GM23338 (cell line): Measurements from ENCODE around the gene NHLH2. TPM values are rescaled to one million over a fixed set of nuclear protein-coding genes. Genes with fewer than 3 reads are reported as not detected.

Experiments used
- ATAC-seq: fragments of 200-7000 bp; cut with Tn5 transposase; 3 replicates; pipeline ENCODE4 v1.9.1; 2020
- DNase-seq: peaks from one replicate; pipeline ENCODE4 v3.0.0-alpha.2; 2015; ENCODE audit warnings: low spot score
- H2AFZ ChIP-seq: fragments of 200-600 bp; sonication (generic); 2 replicates; pipeline ENCODE4 v1.8.0; 2016; ENCODE audit warnings: antibody characterized with exemption, mild to moderate bottlenecking, moderate library complexity
- H3F3A ChIP-seq: fragments of 200-600 bp; sonication (generic); replicated peaks from 2 replicates; pipeline ENCODE4 v1.8.0; 2017; ENCODE audit warnings: antibody characterized with exemption, mixed run types, low read depth
- H3K27ac ChIP-seq: fragments of 200-600 bp; sonication (generic); 2 replicates; pipeline ENCODE4 v1.6.1; 2016; ENCODE audit warnings: low read depth
- H3K27me3 ChIP-seq: fragments of 200-600 bp; sonication (generic); 2 replicates; pipeline ENCODE4 v1.8.0; 2016; ENCODE audit warnings: mild to moderate bottlenecking, mixed run types, moderate library complexity; ENCODE audit not compliant: insufficient read depth
- H3K36me3 ChIP-seq: fragments of 200-600 bp; sonication (generic); 2 replicates; pipeline ENCODE4 v1.8.0; 2016; ENCODE audit warnings: mild to moderate bottlenecking; ENCODE audit not compliant: insufficient read depth
- H3K4me1 ChIP-seq: fragments of 200-600 bp; sonication (generic); 2 replicates; pipeline ENCODE4 v1.8.0; 2016; ENCODE audit warnings: mild to moderate bottlenecking, moderate library complexity; ENCODE audit not compliant: insufficient read depth
- H3K4me2 ChIP-seq: fragments of 200-600 bp; sonication (generic); 2 replicates; pipeline ENCODE4 v1.7.1; 2017; ENCODE audit warnings: mixed run types
- H3K4me3 ChIP-seq: fragments of 200-600 bp; sonication (generic); 2 replicates; pipeline ENCODE4 v1.6.1; 2016; ENCODE audit warnings: mixed run types
- H3K79me2 ChIP-seq: fragments of 200-600 bp; sonication (generic); replicated peaks from 2 replicates; pipeline ENCODE4 v1.8.0; 2017; ENCODE audit warnings: mild to moderate bottlenecking; ENCODE audit not compliant: insufficient read depth
- H3K9me2 ChIP-seq: fragments of 200-600 bp; sonication (generic); 2 replicates; pipeline ENCODE4 v1.8.0; 2017; ENCODE audit not compliant: insufficient read depth
- H4K20me1 ChIP-seq: fragments of 200-600 bp; sonication (generic); replicated peaks from 2 replicates; pipeline ENCODE4 v1.8.0; 2017; ENCODE audit warnings: mild to moderate bottlenecking; ENCODE audit not compliant: insufficient read depth
- H3K27ac Mint-ChIP-seq: 2 replicates; pipeline ENCODE4 v1.8.0; 2020; ENCODE audit warnings: inconsistent platforms, mild to moderate bottlenecking, moderate library complexity, mixed read lengths
- H3K27me3 Mint-ChIP-seq: 3 replicates; pipeline ENCODE4 v1.8.0; 2022; ENCODE audit warnings: low read depth, mild to moderate bottlenecking, moderate library complexity, mixed read lengths, inconsistent platforms; ENCODE audit not compliant: insufficient read depth, poor library complexity
- H3K36me3 Mint-ChIP-seq: 3 replicates; pipeline ENCODE4 v1.8.0; 2021; ENCODE audit warnings: low read depth, mild to moderate bottlenecking, inconsistent platforms, moderate library complexity, mixed read lengths
- H3K4me1 Mint-ChIP-seq: 3 replicates; pipeline ENCODE4 v1.8.0; 2020; ENCODE audit warnings: mild to moderate bottlenecking, inconsistent platforms, mixed read lengths
- H3K4me3 Mint-ChIP-seq: 3 replicates; pipeline ENCODE4 v1.8.0; 2021; ENCODE audit warnings: moderate library complexity, mild to moderate bottlenecking, inconsistent platforms, mixed read lengths
- H3K9me3 Mint-ChIP-seq: 3 replicates; pipeline ENCODE4 v1.8.0; 2020; ENCODE audit warnings: moderate library complexity, mild to moderate bottlenecking, inconsistent platforms, mixed read lengths
- EZH2phosphoT487 ChIP-seq: fragments of 200-600 bp; sonication (generic); IDR thresholded peaks from one replicate; pipeline ENCODE4 v1.8.1; 2018; ENCODE audit warnings: antibody characterized with exemption; ENCODE audit not compliant: unreplicated experiment
- polyA plus RNA-seq: library from polyadenylated mRNA; unstranded; fragments of >200 nt; fragmentation: Nextera tagmentation; extraction: Ambion mirVana; gene quantifications from 2 replicates; pipeline ENCODE4 v1.2.1, GENCODE V29; 2016
- total RNA-seq: library from RNA; depleted of rRNA; stranded (reverse); fragments of >200 nt; shearing (Covaris generic); gene quantifications from 2 replicates; pipeline ENCODE4 v1.2.3, GENCODE V29; 2014
- TF ChIP-seq, protein P1 (sequence below): IDR thresholded peaks from one replicate; pipeline ENCODE4 v1.6.1; 2018; ENCODE audit warnings: antibody characterized with exemption; ENCODE audit not compliant: unreplicated experiment
- TF ChIP-seq, protein P2 (sequence below), 2 experiments: fragments of 200-600 bp in 1 of 2; sonication (generic) in 1 of 2; conservative IDR thresholded peaks; 2 replicates each; pipeline versions ENCODE4 v1.5.1 to v1.6.1; 2016 to 2017; ENCODE audit warnings: antibody characterized with exemption in 2 of 2, low read depth in 2 of 2, mild to moderate bottlenecking in 2 of 2, moderate library complexity in 1 of 2

Gene NHLH2
- total and polyA plus RNA-seq, 2 experiments from 2014 or later: 1.7 to 1.9 TPM

DNA sequence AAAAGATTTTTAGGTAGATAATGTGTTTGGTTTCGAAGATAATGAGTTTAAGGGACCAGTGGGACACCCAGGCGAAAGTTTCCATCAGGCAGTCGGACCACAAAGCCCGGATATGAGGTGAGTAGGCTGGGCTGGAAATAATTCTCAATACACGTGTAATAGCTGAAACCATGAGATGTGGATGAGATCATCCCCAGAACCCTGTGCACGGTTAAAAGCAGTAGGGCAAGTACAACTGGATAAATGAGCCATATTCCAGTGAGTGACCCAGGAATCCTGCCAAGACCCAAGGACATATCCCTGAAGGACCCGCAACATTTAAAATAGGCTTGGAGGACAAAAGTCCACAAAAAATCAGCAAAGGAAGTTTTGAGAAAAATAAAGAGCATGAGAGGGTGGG, 21.5 kb upstream of the NHLH2 start (continued):
- TF ChIP-seq, protein P1, sequence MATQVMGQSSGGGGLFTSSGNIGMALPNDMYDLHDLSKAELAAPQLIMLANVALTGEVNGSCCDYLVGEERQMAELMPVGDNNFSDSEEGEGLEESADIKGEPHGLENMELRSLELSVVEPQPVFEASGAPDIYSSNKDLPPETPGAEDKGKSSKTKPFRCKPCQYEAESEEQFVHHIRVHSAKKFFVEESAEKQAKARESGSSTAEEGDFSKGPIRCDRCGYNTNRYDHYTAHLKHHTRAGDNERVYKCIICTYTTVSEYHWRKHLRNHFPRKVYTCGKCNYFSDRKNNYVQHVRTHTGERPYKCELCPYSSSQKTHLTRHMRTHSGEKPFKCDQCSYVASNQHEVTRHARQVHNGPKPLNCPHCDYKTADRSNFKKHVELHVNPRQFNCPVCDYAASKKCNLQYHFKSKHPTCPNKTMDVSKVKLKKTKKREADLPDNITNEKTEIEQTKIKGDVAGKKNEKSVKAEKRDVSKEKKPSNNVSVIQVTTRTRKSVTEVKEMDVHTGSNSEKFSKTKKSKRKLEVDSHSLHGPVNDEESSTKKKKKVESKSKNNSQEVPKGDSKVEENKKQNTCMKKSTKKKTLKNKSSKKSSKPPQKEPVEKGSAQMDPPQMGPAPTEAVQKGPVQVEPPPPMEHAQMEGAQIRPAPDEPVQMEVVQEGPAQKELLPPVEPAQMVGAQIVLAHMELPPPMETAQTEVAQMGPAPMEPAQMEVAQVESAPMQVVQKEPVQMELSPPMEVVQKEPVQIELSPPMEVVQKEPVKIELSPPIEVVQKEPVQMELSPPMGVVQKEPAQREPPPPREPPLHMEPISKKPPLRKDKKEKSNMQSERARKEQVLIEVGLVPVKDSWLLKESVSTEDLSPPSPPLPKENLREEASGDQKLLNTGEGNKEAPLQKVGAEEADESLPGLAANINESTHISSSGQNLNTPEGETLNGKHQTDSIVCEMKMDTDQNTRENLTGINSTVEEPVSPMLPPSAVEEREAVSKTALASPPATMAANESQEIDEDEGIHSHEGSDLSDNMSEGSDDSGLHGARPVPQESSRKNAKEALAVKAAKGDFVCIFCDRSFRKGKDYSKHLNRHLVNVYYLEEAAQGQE: no peak

DNA sequence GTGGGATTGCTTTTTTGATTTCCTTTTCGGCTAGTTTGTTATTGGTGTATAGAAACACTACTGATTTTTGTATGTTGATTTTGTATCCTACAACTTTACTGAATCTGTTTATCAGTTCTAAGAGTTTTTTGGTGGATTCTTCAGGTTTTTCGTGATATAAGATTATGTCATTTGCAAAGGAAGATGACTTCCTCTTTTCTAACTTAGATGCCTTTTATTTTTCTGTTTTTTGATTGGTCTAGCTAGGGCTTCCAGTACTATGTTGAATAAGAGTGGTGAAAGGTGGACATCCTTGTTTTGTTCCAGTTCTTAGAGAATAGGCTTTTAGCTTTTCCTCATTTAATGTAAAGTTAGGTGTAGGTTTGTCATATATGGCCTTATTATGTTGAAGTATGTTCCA, 13.1 kb upstream of the NHLH2 start:
- no peaks in the 10 kb centered on the region for H3K79me2 ChIP-seq
- no peak for TF ChIP-seq EZH2phosphoT487
- H3K4me3 ChIP-seq: no peak overlapping the region
- no peak overlapping the region for H3K27ac ChIP-seq
- Mint-ChIP-seq H3K4me1 (no peaks in the 10 kb centered on the region), H3K36me3 (no peaks in the 10 kb centered on the region), H3K27me3 (no peaks in the 10 kb centered on the region), H3K9me3 (no peaks in the 10 kb centered on the region; the same call in 2 of the 3 replicates), H3K4me3 (no peak overlapping the region), H3K27ac (no peak overlapping the region)
- DNase-seq (no peak), ATAC-seq (no peak)
- H3K9me2 ChIP-seq: peaks cover 5% of the 10 kb centered on the region; the same call in 1 of the 2 replicates
- no peak overlapping the region for H2AFZ ChIP-seq
- no peaks in the 10 kb centered on the region for H3F3A ChIP-seq
- H3K4me1 ChIP-seq: no peaks in the 10 kb centered on the region
- no peaks in the 10 kb centered on the region for H3K36me3 ChIP-seq
- H3K27me3 ChIP-seq: no peaks in the 10 kb centered on the region
- H4K20me1 ChIP-seq: no peaks in the 10 kb centered on the region
- no peak overlapping the region for H3K4me2 ChIP-seq

DNA sequence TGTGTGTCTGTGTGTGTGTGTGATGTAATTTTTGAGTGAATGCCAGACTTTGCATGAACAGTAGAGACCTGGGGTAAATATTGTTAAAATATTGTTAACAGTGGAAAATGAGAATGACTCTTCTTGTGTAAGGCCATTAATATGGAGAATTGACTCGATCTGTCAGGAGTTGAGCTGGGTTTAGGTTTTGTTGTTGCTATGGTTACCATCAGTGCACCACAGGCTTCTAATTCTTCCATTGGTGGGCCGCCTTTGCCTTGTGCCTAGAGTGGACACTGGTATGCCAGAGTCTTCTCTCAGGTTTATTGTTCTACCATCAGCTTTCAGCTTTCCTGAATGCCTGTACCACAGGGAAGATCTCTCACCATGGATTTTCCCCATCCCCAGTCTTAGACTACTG, 10.0 kb upstream of the NHLH2 start:
- no peaks in the 10 kb centered on the region for H3K27me3 Mint-ChIP-seq
- H3K9me3 Mint-ChIP-seq: no peaks in the 10 kb centered on the region; the same call in 2 of the 3 replicates
- no peaks in the 10 kb centered on the region for H3K9me2 ChIP-seq
- TF ChIP-seq, protein P2, sequence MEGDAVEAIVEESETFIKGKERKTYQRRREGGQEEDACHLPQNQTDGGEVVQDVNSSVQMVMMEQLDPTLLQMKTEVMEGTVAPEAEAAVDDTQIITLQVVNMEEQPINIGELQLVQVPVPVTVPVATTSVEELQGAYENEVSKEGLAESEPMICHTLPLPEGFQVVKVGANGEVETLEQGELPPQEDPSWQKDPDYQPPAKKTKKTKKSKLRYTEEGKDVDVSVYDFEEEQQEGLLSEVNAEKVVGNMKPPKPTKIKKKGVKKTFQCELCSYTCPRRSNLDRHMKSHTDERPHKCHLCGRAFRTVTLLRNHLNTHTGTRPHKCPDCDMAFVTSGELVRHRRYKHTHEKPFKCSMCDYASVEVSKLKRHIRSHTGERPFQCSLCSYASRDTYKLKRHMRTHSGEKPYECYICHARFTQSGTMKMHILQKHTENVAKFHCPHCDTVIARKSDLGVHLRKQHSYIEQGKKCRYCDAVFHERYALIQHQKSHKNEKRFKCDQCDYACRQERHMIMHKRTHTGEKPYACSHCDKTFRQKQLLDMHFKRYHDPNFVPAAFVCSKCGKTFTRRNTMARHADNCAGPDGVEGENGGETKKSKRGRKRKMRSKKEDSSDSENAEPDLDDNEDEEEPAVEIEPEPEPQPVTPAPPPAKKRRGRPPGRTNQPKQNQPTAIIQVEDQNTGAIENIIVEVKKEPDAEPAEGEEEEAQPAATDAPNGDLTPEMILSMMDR (conservative IDR thresholded peaks at IDR 0.05; ENCODE audit: low read depth in 2 of 2): no peak
- no peaks in the 10 kb centered on the region for H3K27me3 ChIP-seq
- H3K4me1 Mint-ChIP-seq: no peaks in the 10 kb centered on the region
- H4K20me1 ChIP-seq: no peaks in the 10 kb centered on the region
- no peaks in the 10 kb centered on the region for H3K79me2 ChIP-seq
- H3K36me3 ChIP-seq: no peaks in the 10 kb centered on the region
- H3K27ac ChIP-seq: no peak overlapping the region
- H3K27ac Mint-ChIP-seq: no peak overlapping the region
- H3K4me1 ChIP-seq: 0 out of 2 replicates have a peak, but pooled peaks cover 4% of the 10 kb centered on the region
- H3F3A ChIP-seq: no peaks in the 10 kb centered on the region
- H3K4me3 ChIP-seq: no peak overlapping the region
- H3K4me3 Mint-ChIP-seq: no peak overlapping the region
- H2AFZ ChIP-seq: no peak overlapping the region
- no peak overlapping the region for H3K4me2 ChIP-seq
- DNase-seq (no peak), ATAC-seq (no peak)
- H3K36me3 Mint-ChIP-seq: no peaks in the 10 kb centered on the region
